GM12801 (cell line): ENCODE measurements around the gene HRK.

Experiments used
- TF ChIP-seq, protein P1 (sequence below): IDR thresholded peaks from one replicate; pipeline ENCODE4 v1.5.1; 2011; ENCODE audit warnings: control low read depth; ENCODE audit not compliant: insufficient read length; ENCODE audit errors: extremely low read depth

The HRK gene

DNA sequence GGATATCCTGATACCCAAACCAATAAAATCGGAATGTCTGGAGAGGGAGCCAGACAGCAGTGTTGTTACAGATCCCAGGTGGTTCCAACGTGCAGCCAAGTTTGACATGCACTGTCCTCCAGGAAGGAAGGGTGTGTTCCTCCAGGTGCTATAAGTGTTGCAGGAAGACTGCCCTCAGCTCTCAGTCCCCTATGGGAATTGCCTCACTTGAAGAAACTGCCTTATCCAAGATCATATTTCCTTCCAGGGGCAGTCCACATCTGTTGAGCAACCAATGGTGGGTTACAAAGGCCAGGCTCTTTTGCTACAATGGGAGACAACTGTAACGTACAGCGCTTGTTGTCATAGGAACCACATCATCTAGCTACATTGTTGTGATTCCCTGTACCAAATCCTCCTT is 16.2 kb upstream of the HRK start:
- TF ChIP-seq, protein P1, sequence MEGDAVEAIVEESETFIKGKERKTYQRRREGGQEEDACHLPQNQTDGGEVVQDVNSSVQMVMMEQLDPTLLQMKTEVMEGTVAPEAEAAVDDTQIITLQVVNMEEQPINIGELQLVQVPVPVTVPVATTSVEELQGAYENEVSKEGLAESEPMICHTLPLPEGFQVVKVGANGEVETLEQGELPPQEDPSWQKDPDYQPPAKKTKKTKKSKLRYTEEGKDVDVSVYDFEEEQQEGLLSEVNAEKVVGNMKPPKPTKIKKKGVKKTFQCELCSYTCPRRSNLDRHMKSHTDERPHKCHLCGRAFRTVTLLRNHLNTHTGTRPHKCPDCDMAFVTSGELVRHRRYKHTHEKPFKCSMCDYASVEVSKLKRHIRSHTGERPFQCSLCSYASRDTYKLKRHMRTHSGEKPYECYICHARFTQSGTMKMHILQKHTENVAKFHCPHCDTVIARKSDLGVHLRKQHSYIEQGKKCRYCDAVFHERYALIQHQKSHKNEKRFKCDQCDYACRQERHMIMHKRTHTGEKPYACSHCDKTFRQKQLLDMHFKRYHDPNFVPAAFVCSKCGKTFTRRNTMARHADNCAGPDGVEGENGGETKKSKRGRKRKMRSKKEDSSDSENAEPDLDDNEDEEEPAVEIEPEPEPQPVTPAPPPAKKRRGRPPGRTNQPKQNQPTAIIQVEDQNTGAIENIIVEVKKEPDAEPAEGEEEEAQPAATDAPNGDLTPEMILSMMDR: no peak

DNA sequence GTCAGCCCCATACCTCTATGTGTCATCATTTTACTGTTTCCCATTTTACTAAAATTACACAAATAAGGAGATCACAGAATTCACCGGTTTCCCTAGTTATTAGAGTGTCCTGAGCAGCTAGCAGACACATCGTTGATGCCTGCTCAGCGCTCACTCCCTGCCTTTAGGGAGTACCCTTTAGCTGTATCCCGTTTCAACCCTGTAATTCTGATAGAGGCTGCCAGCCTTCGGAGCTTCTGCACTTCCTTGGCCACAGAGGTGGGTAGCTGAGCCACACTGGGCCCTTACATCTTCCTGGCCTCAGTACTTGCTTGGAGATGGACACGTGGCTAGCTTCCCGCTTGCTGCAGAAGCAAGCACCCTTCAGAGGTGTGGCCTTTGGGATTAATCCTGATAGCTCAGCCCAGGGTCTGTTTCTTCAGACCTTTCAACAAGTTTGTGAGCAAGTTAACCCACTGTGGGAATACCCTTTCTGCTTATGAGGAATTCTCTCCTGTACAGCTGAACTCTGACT is 15.2 kb upstream of the HRK start:
- TF ChIP-seq, protein P1: no peak

DNA sequence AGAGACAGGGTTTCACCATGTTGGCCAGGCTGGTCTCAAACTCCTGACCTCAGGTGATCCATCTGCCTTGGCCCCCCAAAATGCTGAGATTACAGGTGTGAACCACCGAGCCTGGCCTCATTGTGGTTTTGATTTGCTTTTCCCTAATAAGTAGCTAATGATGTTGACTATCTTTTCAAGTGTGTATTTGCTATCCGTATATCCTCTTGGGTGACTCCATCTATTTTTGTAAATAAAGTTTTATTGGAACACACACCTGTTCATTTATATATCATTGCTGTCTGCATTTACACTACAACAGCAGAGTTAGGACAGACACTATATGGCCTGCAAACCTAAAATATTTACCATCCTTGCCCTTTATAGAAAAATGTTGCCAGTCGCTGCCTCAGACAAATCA is 13.7 kb upstream of the HRK start:
- TF ChIP-seq, protein P1: no peak

DNA sequence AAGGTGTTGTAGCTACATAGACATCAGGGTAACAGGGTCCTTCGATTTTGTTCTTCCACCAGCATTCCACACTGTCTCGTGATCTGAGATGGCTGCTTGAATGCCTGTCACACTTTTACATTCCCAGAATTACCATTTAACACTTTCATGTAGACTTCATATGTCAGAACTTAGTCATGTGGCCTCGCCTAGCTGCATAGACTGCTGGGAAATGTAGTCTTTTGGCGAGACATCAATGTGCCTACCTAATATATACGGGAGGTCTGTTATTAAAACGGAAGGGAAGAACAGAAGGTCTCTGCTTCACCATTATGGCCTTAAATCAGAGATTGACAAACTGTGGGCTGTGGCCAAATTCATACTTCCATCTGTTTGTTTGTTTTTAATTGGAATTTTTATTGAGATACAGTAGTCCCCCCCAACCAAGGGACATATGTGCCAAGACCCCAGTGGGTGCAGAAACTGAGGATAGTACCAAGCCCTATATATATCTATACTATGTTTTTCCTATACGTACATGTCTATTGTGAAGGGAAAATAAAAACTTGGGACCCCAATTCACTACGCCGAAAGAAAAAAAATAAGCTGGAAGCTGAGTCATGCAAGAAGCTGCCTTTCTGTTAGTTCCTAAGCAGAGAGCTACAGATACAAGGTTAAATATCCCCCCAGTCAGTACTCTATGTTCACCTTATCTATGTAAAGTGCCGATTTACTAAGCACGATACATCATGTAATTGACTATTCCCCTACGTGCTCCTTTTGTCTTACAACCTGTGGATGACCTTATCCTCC is 11.3 kb upstream of the HRK start:
- TF ChIP-seq, protein P1: no peak

DNA sequence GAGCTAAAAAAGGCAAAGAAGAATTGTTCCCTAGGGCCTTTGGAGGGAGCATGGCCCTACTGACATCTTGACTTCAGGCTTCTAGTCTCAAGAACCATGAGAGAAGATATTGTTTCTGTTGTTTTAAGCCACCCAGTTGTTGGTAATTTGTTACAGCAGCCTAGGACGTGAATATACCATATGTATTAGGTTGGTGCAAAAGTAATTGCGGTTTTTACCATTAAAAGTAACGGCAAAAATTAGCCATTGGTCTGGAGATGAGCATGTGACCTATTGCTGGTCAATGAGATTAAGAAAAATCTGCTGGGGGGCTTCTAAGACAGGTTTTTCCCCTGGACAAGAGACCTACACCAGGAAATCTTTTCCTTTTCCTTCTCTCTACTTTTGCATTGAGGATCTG is 9.8 kb upstream of the HRK start:
- TF ChIP-seq, protein P1: no peak

DNA sequence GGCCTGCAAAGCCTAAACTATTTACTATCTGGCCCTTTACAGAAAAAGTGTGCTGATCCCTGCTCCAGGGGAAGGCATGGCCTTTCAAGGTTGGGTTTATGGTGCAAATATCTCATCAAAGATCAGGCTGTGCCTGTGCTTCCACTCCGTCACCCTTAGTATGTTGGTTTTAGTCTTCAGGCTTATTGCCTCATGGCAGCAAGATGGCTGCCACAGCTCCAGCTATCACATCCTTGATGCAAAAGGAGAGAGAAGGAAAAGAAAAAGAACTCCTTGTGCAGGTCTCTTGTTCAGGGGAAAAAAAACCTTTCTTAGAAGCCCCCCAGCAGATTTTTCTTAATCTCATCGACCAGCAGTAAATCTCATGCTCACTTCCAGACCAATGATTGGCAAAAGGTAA is 9.1 kb upstream of the HRK start:
- TF ChIP-seq, protein P1: no peak

DNA sequence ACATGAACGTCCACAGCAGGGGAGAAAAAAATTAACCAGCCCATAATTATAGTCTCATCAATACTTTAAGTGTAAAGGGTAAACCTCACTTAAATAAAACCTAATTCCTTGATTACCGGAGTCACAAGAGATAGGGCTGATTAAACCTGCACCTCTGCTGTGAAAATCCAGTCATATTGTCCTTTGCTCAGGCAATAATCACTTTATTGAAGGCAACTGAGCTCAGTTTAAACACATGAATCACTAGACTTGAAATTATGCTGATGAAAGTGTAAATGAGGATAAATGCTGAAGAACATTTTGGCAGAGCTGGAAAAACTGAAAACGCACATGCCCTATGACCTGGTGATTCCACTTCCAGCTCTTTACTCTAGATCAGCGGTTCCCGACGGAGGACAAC is 6.7 kb upstream of the HRK start:
- TF ChIP-seq, protein P1: no peak
